NCI-H1436 (cell line): ENCODE results near the gene DCTD.

ENCODE experiments used
- DNase-seq: peaks from one replicate; lab custom pipeline; 2025; lab: John Stamatoyannopoulos, UW

DCTD gene

GRCh38 chr4:182893047-182893446 is 24.1 kb downstream of the DCTD start:
- DNase-seq = no peak

- no peak for DNase-seq
Observed at GRCh38 chr4:182890202-182890601, 27.0 kb downstream of the DCTD start.

- no peak for DNase-seq
Observed at GRCh38 chr4:182888891-182889290, 28.3 kb downstream of the DCTD start.

- no peak for DNase-seq
Observed at GRCh38 chr4:182886768-182887167, 30.4 kb downstream of the DCTD start.

- no peak for DNase-seq
Observed at GRCh38 chr4:182886205-182886604, 31.0 kb downstream of the DCTD start.

GRCh38 chr4:182885738-182886077 is 31.5 kb downstream of the DCTD start:
- no peak for DNase-seq

- DNase-seq = no peak
Observed at GRCh38 chr4:182885022-182885737, 32.0 kb downstream of the DCTD start.

GRCh38 chr4:182884040-182884439 is 33.1 kb downstream of the DCTD start:
- DNase-seq = no peak

GRCh38 chr4:182883351-182883750 is 33.8 kb downstream of the DCTD start:
- DNase-seq = no peak

GRCh38 chr4:182881914-182882313 is 35.3 kb downstream of the DCTD start:
- no peak for DNase-seq

GRCh38 chr4:182880387-182881356 is 36.5 kb downstream of the DCTD start:
- DNase-seq = no peak

GRCh38 chr4:182879913-182880312 is 37.3 kb downstream of the DCTD start:
- no peak for DNase-seq

- no peak for DNase-seq
Observed at GRCh38 chr4:182878633-182879495, 38.3 kb downstream of the DCTD start.

GRCh38 chr4:182877326-182877883 is 39.8 kb downstream of the DCTD start:
- no peak for DNase-seq

- DNase-seq = no peak
Observed at GRCh38 chr4:182876427-182876826, 40.8 kb downstream of the DCTD start.

GRCh38 chr4:182875453-182876405 is 41.5 kb downstream of the DCTD start:
- no peak for DNase-seq

GRCh38 chr4:182874797-182875345 is 42.3 kb downstream of the DCTD start:
- DNase-seq = no peak

- DNase-seq = no peak
Observed at GRCh38 chr4:182874304-182874751, 42.9 kb downstream of the DCTD start.

GRCh38 chr4:182873726-182874125 is 43.5 kb downstream of the DCTD start:
- DNase-seq = no peak

GRCh38 chr4:182873289-182873688 is 43.9 kb downstream of the DCTD start:
- DNase-seq = no peak
